GM19397 (cell line): ENCODE results near the gene IL36RN.
"Not testable (repeated sequence)": the region's sequence is repeated elsewhere in the genome, so short reads cannot be mapped to it uniquely, and the experiment has no call there.

Experiments
- ATAC-seq: cut with Tn5 transposase; IDR thresholded peaks from one replicate; pipeline ENCODE4 v1.9.1; 2021; ENCODE audit warnings: mild to moderate bottlenecking, moderate library complexity; ENCODE audit not compliant: unreplicated experiment

The IL36RN gene

DNA sequence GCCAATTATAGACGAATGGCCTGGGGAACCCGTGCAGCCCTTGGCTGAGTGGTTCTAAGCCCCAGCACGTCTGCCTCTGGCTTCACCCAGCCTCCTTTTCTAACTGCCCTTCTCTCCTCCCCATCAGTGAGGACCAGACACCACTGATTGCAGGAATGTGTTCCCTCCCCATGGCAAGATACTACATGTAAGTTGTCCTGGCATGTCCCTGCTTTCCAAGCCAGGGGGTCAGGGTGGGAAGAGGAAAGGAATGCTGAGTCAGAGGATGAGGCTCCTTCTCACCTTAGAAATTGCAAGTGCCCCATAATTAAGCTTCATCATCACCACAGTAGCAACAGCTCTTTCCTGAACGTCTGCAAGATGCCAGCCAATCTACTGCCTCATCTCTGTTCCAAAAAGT, 13.6 kb downstream of the IL36RN start:
- no peak for ATAC-seq

GRCh38 chr2:113073325-113073834, 14.4 kb downstream of the IL36RN start:
- no peak for ATAC-seq

GRCh38 chr2:113075030-113075429, 16.0 kb downstream of the IL36RN start:
- no peak for ATAC-seq

- no peak for ATAC-seq
These were observed 16.6 kb downstream of the IL36RN start for GRCh38 chr2:113075600-113075999.

GRCh38 chr2:113076954-113077669, 18.1 kb downstream of the IL36RN start:
- no peak for ATAC-seq

DNA sequence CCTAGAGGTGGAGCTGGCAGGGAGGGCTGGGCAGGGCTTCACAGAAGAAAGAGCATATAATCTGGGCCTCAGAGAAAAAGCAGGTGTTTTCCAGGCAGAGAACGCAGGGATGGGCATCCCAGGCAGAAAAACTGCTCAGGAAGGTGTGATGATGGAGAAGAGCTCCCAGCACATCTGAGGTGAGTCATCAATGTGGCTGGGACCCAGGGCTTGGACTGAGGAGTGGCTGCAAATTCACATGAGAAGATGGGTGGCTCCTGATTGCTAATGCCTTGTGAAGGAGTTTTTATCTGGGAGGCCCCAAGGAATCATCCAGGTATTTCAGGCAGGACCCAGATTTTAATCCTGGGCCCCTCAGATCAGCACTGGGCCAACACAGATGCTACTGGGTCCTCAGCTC, 18.9 kb downstream of the IL36RN start:
- no peak for ATAC-seq

DNA sequence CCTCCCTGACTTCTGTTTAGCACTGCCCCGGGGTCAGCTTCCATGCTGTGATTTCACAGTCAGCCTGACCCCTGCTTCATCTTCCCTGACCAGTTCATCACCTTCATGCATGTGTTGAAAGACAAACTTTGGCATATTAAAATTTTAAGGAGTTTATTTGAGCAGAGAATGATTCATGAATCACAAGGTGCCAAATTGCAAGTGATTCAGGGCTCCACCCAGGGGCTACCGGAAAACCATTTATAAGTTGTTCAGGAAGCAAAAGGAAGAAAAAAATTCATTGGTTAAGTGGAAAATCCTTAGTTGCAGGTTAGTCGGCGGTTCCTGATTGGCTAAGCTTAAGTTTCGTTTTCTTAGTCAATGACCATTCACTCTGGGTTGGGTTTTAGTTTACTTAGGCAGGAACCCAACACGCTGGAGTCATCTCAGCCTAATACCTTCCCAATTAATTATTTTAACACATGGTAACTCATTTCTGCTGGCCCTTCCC, 19.4 kb downstream of the IL36RN start:
- ATAC-seq = no peak

DNA sequence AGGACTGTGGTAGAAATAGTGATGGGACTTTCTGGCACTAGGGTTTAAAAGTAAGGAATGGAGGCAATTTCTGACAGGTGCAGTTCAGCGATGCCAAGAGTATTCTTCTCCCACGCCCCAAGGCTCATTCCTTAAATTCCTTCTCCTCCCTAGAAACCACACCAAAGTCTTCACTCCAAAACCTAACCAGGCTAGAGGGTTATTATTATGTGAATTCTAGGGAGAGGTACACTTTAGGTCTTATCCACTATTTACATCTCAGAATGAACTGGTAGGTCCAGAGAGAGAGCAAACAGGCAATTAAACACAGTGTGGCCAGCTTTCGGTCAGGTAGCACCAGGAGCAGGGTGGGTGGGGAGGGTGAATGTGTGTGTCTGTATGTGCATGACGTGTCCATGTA, 20.1 kb downstream of the IL36RN start:
- ATAC-seq = no peak

DNA sequence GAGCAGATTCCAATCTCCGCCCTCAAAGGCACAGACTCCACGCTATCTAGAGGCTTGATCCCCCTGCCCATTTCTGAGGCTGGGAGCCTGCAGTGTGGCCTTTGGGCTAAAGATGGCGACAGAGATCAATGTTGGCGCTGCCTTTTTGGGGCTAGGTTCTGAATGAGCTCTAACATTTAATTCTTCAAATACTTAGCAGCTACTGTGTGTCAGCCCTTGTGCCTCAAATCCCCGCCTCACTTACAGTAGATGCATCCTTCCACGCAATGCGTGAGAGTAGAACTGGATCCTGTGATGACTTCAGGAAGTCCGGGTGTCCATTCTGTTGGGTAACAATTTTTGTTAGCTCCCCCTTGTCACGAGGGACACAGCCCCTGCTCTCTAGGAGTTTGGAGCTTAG, 21.1 kb downstream of the IL36RN start:
- ATAC-seq = no peak

DNA sequence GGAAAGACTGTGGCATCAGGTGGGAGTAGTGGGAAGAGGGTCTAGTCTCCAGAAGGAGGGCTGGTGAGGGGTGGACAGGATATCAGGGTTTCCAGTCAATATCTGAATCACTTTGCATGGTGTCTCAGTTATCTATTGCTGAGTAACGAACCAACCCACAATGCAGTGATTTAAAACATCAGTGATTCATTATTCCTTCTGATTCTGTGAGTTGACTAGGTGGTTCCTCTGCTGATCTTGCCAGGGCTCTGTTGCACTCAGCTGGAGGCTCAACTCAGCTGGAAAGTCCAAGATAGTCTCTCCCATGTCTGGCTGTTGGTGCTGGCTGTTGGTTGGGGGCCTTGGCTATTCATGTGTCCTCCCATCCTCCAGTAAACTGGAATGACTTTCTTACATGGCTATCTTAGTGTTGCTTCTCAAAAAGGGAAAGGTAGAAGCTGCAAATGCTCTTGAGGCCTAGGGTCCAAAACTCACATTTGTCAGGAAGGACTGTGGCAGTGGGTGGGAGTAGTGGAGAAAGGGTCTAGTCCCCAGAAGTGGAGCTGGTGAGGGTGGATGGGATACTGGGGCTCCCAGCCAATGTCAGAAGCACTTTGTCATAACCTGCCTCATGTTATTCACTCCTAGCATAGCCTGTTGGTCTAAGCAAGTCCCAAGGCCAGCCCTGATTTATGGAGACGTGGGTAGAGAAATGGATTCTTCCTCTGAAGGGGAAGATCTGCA, 22.7 kb downstream of the IL36RN start:
- ATAC-seq = no peak

DNA sequence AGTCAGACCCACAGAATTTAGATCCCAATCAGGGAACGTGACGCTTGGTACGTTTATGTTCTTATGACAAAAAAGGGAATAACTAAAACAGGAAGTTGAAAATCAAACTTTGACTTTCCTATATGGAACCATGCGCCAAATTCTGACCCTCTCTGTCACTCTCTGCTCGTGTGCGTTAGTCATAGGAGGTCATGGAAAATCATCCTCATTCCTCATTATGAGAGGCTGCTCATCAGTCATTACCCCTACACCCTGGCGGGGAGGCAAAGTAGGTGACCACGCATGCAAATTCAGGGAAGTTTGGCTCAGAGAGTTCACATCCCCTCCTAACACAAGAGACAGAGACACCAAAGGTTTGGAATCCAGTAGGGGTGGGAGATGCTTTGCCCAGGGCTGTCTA, 24.3 kb downstream of the IL36RN start:
- no peak for ATAC-seq

- no peak for ATAC-seq
These were observed 25.4 kb downstream of the IL36RN start for GRCh38 chr2:113084249-113085000.

GRCh38 chr2:113085542-113085941, 26.5 kb downstream of the IL36RN start:
- no peak for ATAC-seq

- no peak for ATAC-seq
These were observed 29.4 kb downstream of the IL36RN start for GRCh38 chr2:113088213-113088992.

GRCh38 chr2:113089916-113090315, 30.9 kb downstream of the IL36RN start:
- ATAC-seq = no peak

DNA sequence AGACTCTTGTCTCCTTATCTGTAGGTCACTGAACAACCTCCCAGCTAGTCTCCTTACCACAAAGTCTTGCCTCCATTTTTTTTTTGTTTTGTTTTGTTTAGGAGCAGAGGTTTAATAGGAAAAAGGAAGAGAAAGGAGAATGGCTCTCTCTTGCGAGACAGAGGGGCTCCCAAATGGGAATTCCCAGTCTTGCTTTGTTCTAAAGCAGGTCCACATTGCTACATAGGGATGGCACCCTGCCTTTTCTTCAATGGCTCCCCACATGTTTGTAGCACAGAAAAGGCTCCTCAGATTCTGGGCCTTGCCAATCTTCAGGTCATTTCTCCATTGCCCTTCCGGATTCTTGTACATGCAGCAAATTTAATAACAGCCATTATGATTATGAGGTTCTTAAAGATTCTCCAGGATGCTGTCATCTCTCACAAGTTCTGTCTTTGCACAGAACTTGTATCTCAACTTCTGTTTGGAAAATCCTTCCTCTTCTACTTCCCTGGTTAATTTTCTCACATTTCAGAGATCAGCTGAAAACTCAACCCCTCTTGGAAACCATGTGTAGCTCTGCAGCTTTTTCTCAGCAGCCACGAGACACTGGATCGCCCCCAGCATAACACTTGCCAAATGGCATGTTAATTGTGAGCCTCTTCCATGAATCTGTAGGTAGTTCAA, 32.4 kb downstream of the IL36RN start:
- no peak for ATAC-seq

DNA sequence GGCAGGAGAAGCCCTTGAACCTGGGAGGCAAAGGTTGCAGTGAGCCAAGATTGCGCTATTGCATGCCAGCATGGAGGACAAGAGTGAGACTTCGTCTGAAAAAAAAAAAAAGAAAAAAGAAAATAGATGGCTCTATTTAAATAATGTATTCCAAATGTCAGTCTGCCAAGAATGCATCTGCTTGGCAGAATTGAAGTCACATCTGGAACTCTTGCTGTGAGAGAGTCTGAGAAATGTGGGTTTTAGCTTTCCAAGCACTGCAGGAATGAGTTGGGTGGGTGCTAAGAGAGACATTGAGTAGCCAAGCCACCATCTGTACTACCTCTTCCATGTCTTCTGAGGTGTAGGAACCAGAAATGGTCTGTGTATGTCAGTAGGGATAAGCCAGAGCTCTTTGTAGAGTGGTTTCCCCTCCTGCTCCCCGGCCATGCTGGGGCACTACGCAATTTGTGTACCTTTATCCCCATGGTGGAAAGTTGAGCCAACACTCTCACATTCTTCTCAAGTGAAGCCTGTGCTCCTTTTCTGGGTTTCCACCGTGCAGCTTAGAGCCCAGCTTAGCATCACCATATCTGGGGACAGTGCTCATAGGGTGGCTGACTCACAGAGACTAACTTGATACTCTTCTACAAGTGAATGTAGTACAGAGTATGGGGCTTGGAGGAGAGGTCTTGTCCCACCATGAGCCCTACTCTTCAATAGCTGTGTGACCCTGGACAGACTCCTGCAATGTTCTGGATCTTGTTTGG, 34.0 kb downstream of the IL36RN start:
- no peak for ATAC-seq

- no peak for ATAC-seq
These were observed 34.6 kb downstream of the IL36RN start for GRCh38 chr2:113093613-113093977.

DNA sequence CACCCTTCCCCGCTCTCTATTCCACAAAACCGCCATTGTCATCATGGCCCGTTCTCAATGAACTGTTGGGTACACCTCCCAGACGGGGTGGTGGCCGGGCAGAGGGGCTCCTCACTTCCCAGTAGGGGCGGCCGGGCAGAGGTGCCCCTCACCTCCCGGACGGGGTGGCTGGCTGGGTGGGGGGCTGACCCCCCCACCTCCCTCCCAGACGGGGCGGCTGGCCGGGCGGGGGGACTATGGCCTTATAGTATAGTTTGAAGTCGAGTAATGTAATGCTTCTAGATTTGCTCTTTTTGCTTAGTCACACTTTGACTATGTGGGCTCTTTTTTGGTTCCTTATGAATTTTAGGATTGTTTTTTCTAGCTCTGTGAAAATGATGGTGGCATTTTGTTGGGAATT, 37.3 kb downstream of the IL36RN start:
- not testable (repeated sequence) for ATAC-seq
